Fibroblast of lung (primary cell): ENCODE data around the gene IMP4. TPM values are rescaled to one million over a fixed set of nuclear protein-coding genes. Genes with fewer than 3 reads are reported as not detected.

Experiments
- DNase-seq, 2 donors: peaks; one replicate each; pipeline versions ENCODE4 v3.0.0 to v3.0.0-alpha.2; 2010; ENCODE audit warnings: low read depth in 2 of 2
- H2AFZ ChIP-seq: 2 replicates; pipeline ENCODE4 v1.5.1; 2012; ENCODE audit warnings: low read length, control low read depth, inconsistent platforms
- H3K27ac ChIP-seq: 2 replicates; pipeline ENCODE4 v1.5.1; 2011; ENCODE audit warnings: low read length, control low read depth; ENCODE audit not compliant: insufficient read depth
- H3K27me3 ChIP-seq: 2 replicates; pipeline ENCODE4 v1.5.1; 2011; ENCODE audit warnings: mild to moderate bottlenecking, low read length; ENCODE audit not compliant: control insufficient read depth, insufficient read depth
- H3K36me3 ChIP-seq: 2 replicates; pipeline ENCODE4 v1.5.1; 2011; ENCODE audit warnings: low read length; ENCODE audit not compliant: control insufficient read depth, insufficient read depth
- H3K4me1 ChIP-seq: 2 replicates; pipeline ENCODE4 v1.5.1; 2011; ENCODE audit warnings: low read length; ENCODE audit not compliant: control insufficient read depth, insufficient read depth; ENCODE audit errors: extremely low read depth
- H3K4me2 ChIP-seq: 2 replicates; pipeline ENCODE4 v1.5.1; 2011; ENCODE audit warnings: low read length, control low read depth; ENCODE audit not compliant: insufficient read depth; ENCODE audit errors: extremely low read depth
- H3K4me3 ChIP-seq, 4 experiments: fragments of 200-600 bp in 1 of 4; sonication (generic) in 1 of 4; replicated peaks in 1 of 4; 2 replicates each; pipeline ENCODE4 v1.5.1; 2011 to 2016; ENCODE audit warnings: low read length in 4 of 4, low read depth in 3 of 4, mild to moderate bottlenecking in 3 of 4, control low read depth in 2 of 4, inconsistent platforms in 1 of 4, mixed read lengths in 1 of 4; ENCODE audit not compliant: insufficient read depth in 1 of 4; ENCODE audit errors: control extremely low read depth in 1 of 4
- H3K79me2 ChIP-seq: 2 replicates; pipeline ENCODE4 v1.5.1; 2012; ENCODE audit warnings: mild to moderate bottlenecking, low read length, inconsistent platforms; ENCODE audit not compliant: control insufficient read depth, insufficient read depth
- H3K9ac ChIP-seq: 2 replicates; pipeline ENCODE4 v1.5.1; 2011; ENCODE audit warnings: mild to moderate bottlenecking, low read length, control low read depth; ENCODE audit not compliant: insufficient read depth
- H3K9me3 ChIP-seq: 2 replicates; pipeline ENCODE4 v1.5.1; 2012; ENCODE audit warnings: low read depth, low read length; ENCODE audit not compliant: control insufficient read depth, insufficient read depth
- H4K20me1 ChIP-seq: 2 replicates; pipeline ENCODE4 v1.5.1; 2011; ENCODE audit warnings: low read length; ENCODE audit not compliant: control insufficient read depth, insufficient read depth; ENCODE audit errors: extremely low read depth
- EZH2 ChIP-seq: IDR thresholded peaks from 2 replicates; pipeline ENCODE4 v1.5.1; 2012; ENCODE audit warnings: low read length, control low read depth, mild to moderate bottlenecking; ENCODE audit errors: missing control alignments
- polyA plus RNA-seq, 2 donors: library from polyadenylated mRNA; depleted of rRNA in 1 of 2; stranded (reverse) in 1 of 2; unstranded in 1 of 2; fragments of >200 nt; gene quantifications; 2 replicates each; pipeline ENCODE4 v1.2.1, GENCODE V29; 2011 to 2012; ENCODE audit warnings: missing spikeins in 1 of 2
- total RNA-seq: library from RNA; depleted of rRNA; stranded (reverse); fragments of >200 nt; gene quantifications from 2 replicates; pipeline ENCODE4 v1.2.1, GENCODE V29; 2014
- TF ChIP-seq, protein P1 (sequence below), 2 donors: IDR thresholded peaks in 1 of 2; conservative IDR thresholded peaks in 1 of 2; 1 replicate in 1 of 2; 2 replicates in 1 of 2; pipeline ENCODE4 v1.5.1; 2011 to 2012; ENCODE audit warnings: low read length in 2 of 2, control low read depth in 1 of 2, inconsistent platforms in 1 of 2, low read depth in 1 of 2, mild to moderate bottlenecking in 1 of 2

The IMP4 gene
- total and polyA plus RNA-seq, 2 donors (not counting 1 experiment from before 2014, with no cell fraction given): 46.3 to 58.0 TPM

DNA sequence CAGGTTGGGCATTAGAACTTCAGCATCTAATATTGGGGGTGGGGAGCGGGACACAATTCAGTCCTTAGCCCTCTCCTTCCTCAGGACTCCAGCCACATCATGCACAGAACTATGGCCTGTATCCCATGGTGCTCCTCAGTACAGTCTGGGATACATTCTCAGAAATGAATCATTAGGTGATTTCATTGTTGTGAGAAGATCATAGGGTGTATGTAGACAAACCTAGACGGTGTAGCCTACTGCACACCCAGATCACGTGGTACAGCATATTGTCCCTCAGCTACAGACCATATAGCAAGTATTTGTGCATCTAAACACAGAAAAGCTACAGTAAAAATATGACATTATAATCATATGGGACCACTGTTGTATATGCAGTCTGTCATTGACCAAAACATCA, 23.2 kb upstream of the IMP4 start:
- no peak overlapping the region for H2AFZ ChIP-seq
- no peaks in the 10 kb centered on the region for H4K20me1 ChIP-seq
- TF ChIP-seq, protein P1, sequence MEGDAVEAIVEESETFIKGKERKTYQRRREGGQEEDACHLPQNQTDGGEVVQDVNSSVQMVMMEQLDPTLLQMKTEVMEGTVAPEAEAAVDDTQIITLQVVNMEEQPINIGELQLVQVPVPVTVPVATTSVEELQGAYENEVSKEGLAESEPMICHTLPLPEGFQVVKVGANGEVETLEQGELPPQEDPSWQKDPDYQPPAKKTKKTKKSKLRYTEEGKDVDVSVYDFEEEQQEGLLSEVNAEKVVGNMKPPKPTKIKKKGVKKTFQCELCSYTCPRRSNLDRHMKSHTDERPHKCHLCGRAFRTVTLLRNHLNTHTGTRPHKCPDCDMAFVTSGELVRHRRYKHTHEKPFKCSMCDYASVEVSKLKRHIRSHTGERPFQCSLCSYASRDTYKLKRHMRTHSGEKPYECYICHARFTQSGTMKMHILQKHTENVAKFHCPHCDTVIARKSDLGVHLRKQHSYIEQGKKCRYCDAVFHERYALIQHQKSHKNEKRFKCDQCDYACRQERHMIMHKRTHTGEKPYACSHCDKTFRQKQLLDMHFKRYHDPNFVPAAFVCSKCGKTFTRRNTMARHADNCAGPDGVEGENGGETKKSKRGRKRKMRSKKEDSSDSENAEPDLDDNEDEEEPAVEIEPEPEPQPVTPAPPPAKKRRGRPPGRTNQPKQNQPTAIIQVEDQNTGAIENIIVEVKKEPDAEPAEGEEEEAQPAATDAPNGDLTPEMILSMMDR (conservative IDR thresholded peaks at IDR 0.05 in 1 of 2, IDR thresholded peaks at IDR 0.05 in 1 of 2; ENCODE audit: low read depth in 1 of 2, low read length in 2 of 2): no peak
- TF ChIP-seq EZH2: no peak
- no peak overlapping the region for H3K27ac ChIP-seq
- DNase-seq: peak in 1 of 2 donors; percentile 9
- no peak overlapping the region for H3K9ac ChIP-seq
- H3K4me2 ChIP-seq: no peak overlapping the region
- no peaks in the 10 kb centered on the region for H3K36me3 ChIP-seq
- no peak overlapping the region for H3K4me3 ChIP-seq
- H3K79me2 ChIP-seq: no peaks in the 10 kb centered on the region
- no peaks in the 10 kb centered on the region for H3K27me3 ChIP-seq
- no peaks in the 10 kb centered on the region for H3K9me3 ChIP-seq
- no peaks in the 10 kb centered on the region for H3K4me1 ChIP-seq

- Histone ChIP-seq H3K27ac (no peak overlapping the region), H3K9me3 (no peaks in the 10 kb centered on the region), H3K27me3 (peaks cover 3% of the 10 kb centered on the region), H3K9ac (no peak overlapping the region), H3K79me2 (no peaks in the 10 kb centered on the region), H3K36me3 (no peaks in the 10 kb centered on the region), H4K20me1 (no peaks in the 10 kb centered on the region), H2AFZ (no peak overlapping the region), H3K4me3 (no peak overlapping the region), H3K4me2 (no peak overlapping the region), H3K4me1 (no peaks in the 10 kb centered on the region)
- peak; percentile 63 to 84 for DNase-seq
- TF ChIP-seq, protein P1 (conservative IDR thresholded peaks at IDR 0.05 in 1 of 2, IDR thresholded peaks at IDR 0.05 in 1 of 2; ENCODE audit: low read depth in 1 of 2, low read length in 2 of 2): no peak
These were observed 14.8 kb upstream of the IMP4 start for GRCh38 chr2:130327703-130328527.

GRCh38 chr2:130328710-130329109, 14.0 kb upstream of the IMP4 start:
- H3K79me2 ChIP-seq: no peaks in the 10 kb centered on the region
- H4K20me1 ChIP-seq: no peaks in the 10 kb centered on the region
- no peak overlapping the region for H3K9ac ChIP-seq
- no peaks in the 10 kb centered on the region for H3K4me1 ChIP-seq
- H3K4me2 ChIP-seq: no peak overlapping the region
- H3K4me3 ChIP-seq: no peak overlapping the region
- H3K36me3 ChIP-seq: no peaks in the 10 kb centered on the region
- no peak for TF ChIP-seq EZH2
- TF ChIP-seq, protein P1 (conservative IDR thresholded peaks at IDR 0.05 in 1 of 2, IDR thresholded peaks at IDR 0.05 in 1 of 2; ENCODE audit: low read depth in 1 of 2, low read length in 2 of 2): no peak
- H2AFZ ChIP-seq: no peak overlapping the region
- H3K27ac ChIP-seq: no peak overlapping the region
- H3K27me3 ChIP-seq: peaks cover 3% of the 10 kb centered on the region
- DNase-seq: peak; percentile 21 to 24
- no peaks in the 10 kb centered on the region for H3K9me3 ChIP-seq
